Natural killer cell (primary cell): Measurements from ENCODE around the gene LHB. TPM values are rescaled to one million over a fixed set of nuclear protein-coding genes. Genes with fewer than 3 reads are reported as not detected.
A peak's percentile ranks its signal among the peaks of the same experiment; 100 is the strongest.

Source experiments
- ATAC-seq, 3 donors: fragments of 150-1000 bp in 2 of 3; fragments of 200-7000 bp in 1 of 3; cut with Tn5 transposase; 1 replicate in 1 of 3; 2 replicates in 2 of 3; pipeline ENCODE4 v1.10.0; 2021; ENCODE audit warnings: mild to moderate bottlenecking in 2 of 3, moderate library complexity in 2 of 3
- DNase-seq, 2 donors: peaks; one replicate each; pipeline versions ENCODE4 v3.0.0 to v3.0.0-alpha.2; 2013 to 2021; ENCODE audit warnings: mixed read lengths in 1 of 2
- H3K27ac ChIP-seq: one replicate; pipeline ENCODE4 v1.5.1; 2013; ENCODE audit warnings: mild to moderate bottlenecking, low read length
- H3K27me3 ChIP-seq: one replicate; pipeline ENCODE4 v1.6.1; 2013; ENCODE audit warnings: low read length; ENCODE audit not compliant: control insufficient read depth, insufficient read depth
- H3K36me3 ChIP-seq: one replicate; pipeline ENCODE4 v1.6.1; 2013; ENCODE audit warnings: low read length; ENCODE audit not compliant: control insufficient read depth, insufficient read depth
- H3K4me1 ChIP-seq: one replicate; pipeline ENCODE4 v1.6.1; 2013; ENCODE audit warnings: low read length; ENCODE audit not compliant: control insufficient read depth, insufficient read depth
- H3K4me3 ChIP-seq: one replicate; pipeline ENCODE4 v1.5.1; 2013; ENCODE audit warnings: low read length
- H3K9me3 ChIP-seq: one replicate; pipeline ENCODE4 v1.6.1; 2013; ENCODE audit warnings: low read length; ENCODE audit not compliant: control insufficient read depth, insufficient read depth
- H3K27ac Mint-ChIP-seq, 2 donors: one replicate each; pipeline ENCODE4 v1.8.0; 2022; ENCODE audit warnings: mild to moderate bottlenecking in 2 of 2, mixed read lengths in 2 of 2, moderate library complexity in 1 of 2
- H3K27me3 Mint-ChIP-seq, 2 donors: one replicate each; pipeline ENCODE4 v1.8.0; 2022; ENCODE audit warnings: low read depth in 2 of 2, mixed read lengths in 2 of 2
- H3K36me3 Mint-ChIP-seq: one replicate; pipeline ENCODE4 v1.8.0; 2022; ENCODE audit warnings: mixed read lengths
- H3K4me1 Mint-ChIP-seq, 2 donors: one replicate each; pipeline ENCODE4 v1.8.0; 2022; ENCODE audit warnings: mixed read lengths in 2 of 2
- H3K4me3 Mint-ChIP-seq: one replicate; pipeline ENCODE4 v1.8.0; 2022; ENCODE audit warnings: mild to moderate bottlenecking, moderate library complexity, mixed read lengths
- H3K9me3 Mint-ChIP-seq, 2 donors: one replicate each; pipeline ENCODE4 v1.8.0; 2022; ENCODE audit warnings: mixed read lengths in 2 of 2
- WGBS: methylation state at CpG from one replicate; pipeline ENCODE4 v1.1.7; 2013; ENCODE audit warnings: missing lambda C conversion rate; ENCODE audit not compliant: insufficient coverage; 5-methylcytosine and 5-hydroxymethylcytosine counted together
- intact Hi-C: fragments of 100-400 bp; cut with micrococcal nuclease; formaldehyde crosslinking; loops from one replicate; pipeline ENCODE4 v1.14.2; 2022
- total RNA-seq, 4 donors: library from RNA; stranded (reverse); fragments of 120-200 nt in 1 of 4; gene quantifications; one replicate each; pipeline versions ENCODE4 v1.2.3 to v1.2.4, GENCODE V29; 2013 to 2022
- TF ChIP-seq, protein P1 (sequence below): fragments of 200-600 bp; IDR thresholded peaks from one replicate; pipeline ENCODE4 v1.8.0; 2022; ENCODE audit warnings: antibody characterized with exemption

LHB gene
- total RNA-seq, 3 donors from 2014 or later (not counting 1 experiment from before 2014, with no cell fraction given): 1.4 TPM; not detected in 2

DNA sequence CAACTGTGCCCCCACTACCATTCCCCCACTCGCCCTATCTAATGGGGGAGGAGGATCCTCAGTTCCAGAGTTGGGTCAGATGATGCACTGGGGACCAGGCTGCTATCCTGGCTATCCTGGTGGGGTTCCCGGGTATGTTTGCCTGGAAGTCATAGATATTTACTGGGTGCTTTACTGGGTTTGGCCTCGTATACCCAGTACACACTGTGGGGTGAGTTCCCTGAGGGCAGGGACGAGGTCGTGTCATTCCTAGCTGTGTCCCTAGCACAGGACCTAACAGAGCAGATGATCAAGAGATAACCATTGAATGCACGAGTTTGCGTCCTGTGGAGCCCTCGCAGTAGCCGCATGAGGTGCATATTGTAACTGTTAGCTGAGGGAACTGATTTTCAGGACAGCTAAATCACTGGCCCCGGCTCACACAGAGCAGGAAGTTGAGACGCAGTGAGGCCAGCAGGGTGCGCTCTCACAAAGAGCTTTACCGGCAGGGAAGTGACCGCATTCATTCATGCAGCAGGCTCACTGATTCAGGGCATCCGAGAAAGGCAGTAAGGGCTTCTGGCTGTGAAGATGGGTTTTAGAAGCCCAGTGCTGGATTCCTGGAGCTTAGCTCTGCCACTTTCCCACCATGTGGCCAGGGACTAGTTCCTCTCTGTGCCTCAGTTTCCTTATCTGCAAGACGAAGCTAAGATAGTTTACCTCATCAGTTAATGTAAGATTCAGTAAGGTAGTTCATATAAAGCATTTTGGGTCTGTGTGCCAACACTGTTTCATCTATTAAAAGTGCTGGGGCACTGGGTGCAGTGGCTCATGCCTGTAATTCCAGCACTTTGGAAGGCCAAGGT lies 17.2 kb downstream of the LHB start:
- H3K4me3 ChIP-seq: no peak overlapping the region
- intact Hi-C loops: loop anchor here (10.0 kb wide), 2 partner anchors 145 to 365 kb away; partner anchors contain the start of gene DBP
- Mint-ChIP-seq H3K27me3 (no peaks in the 10 kb centered on the region), H3K9me3 (no peaks in the 10 kb centered on the region), H3K27ac (no peak overlapping the region), H3K4me3 (no peak overlapping the region), H3K36me3 (no peaks in the 10 kb centered on the region), H3K4me1 (peaks cover 0 to 13% of the 10 kb centered on the region in 2 donors)
- H3K9me3 ChIP-seq: no peaks in the 10 kb centered on the region
- no peaks in the 10 kb centered on the region for H3K27me3 ChIP-seq
- H3K27ac ChIP-seq: no peak overlapping the region
- DNase-seq (peak; percentile 42 to 82), ATAC-seq (peak; percentile 77 to 91 (median 78))
- peaks cover 4% of the 10 kb centered on the region for H3K4me1 ChIP-seq
- peaks cover 8% of the 10 kb centered on the region for H3K36me3 ChIP-seq
- TF ChIP-seq, protein P1, sequence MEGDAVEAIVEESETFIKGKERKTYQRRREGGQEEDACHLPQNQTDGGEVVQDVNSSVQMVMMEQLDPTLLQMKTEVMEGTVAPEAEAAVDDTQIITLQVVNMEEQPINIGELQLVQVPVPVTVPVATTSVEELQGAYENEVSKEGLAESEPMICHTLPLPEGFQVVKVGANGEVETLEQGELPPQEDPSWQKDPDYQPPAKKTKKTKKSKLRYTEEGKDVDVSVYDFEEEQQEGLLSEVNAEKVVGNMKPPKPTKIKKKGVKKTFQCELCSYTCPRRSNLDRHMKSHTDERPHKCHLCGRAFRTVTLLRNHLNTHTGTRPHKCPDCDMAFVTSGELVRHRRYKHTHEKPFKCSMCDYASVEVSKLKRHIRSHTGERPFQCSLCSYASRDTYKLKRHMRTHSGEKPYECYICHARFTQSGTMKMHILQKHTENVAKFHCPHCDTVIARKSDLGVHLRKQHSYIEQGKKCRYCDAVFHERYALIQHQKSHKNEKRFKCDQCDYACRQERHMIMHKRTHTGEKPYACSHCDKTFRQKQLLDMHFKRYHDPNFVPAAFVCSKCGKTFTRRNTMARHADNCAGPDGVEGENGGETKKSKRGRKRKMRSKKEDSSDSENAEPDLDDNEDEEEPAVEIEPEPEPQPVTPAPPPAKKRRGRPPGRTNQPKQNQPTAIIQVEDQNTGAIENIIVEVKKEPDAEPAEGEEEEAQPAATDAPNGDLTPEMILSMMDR: peak; percentile 61
- 68% methylated on average over 15 of the region's 16 CpGs for WGBS

DNA sequence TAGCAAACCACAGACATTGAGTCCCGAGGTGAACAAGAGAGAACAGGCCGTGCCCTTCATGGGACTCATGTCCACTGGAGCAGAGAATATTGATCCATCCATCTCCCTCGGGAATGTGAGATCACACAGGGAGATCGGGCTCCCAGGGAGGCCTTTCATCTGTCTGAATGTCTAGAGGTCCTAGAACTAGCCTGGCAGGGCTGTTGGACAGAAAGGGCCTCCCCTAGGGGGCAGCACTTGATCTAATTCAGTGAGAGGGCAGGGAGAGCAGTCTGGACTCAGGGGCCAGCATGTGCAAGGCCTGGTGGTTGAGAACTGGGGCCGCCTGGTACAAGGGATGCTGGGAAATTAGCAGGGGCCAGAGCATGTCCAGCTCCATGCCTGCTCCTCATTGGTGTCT lies 18.9 kb downstream of the LHB start:
- intact Hi-C loops: loop anchor here (10.0 kb wide), 2 partner anchors 147 to 363 kb away; partner anchors contain the start of gene DBP
- H3K4me1 Mint-ChIP-seq: peaks cover 11 to 24% of the 10 kb centered on the region in 2 donors
- no peak overlapping the region for H3K4me3 ChIP-seq
- H3K9me3 Mint-ChIP-seq: no peaks in the 10 kb centered on the region
- DNase-seq (peak; percentile 35 to 63), ATAC-seq (no peak)
- H3K36me3 Mint-ChIP-seq: no peaks in the 10 kb centered on the region
- no peak overlapping the region for H3K27ac ChIP-seq
- H3K4me1 ChIP-seq: peaks cover 15% of the 10 kb centered on the region
- H3K27me3 ChIP-seq: no peaks in the 10 kb centered on the region
- TF ChIP-seq, protein P1: no peak
- no peak overlapping the region for H3K27ac Mint-ChIP-seq
- peaks cover 1% of the 10 kb centered on the region for H3K36me3 ChIP-seq
- no peak overlapping the region for H3K4me3 Mint-ChIP-seq
- no peaks in the 10 kb centered on the region for H3K9me3 ChIP-seq
- no peaks in the 10 kb centered on the region for H3K27me3 Mint-ChIP-seq
- 96% methylated on average over 5 of the region's 5 CpGs for WGBS

DNA sequence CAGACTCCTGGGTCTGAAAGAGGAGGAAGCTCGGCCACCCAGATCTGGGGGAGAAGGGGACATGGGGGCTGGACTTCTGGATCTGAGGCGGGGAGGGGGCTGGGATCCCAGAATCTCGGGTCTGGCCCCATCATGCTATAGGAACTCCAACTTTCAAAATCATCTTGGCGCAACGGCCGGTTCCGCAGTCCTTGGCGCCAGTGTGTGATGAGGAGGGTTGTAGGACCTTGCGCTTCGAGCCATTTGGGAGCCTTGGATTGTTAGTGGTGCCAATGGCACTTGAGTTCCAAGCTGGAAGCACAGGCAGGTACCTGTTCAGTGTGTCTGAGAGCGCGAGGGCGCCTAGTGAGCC lies 22.9 kb downstream of the LHB start:
- ATAC-seq (no peak), DNase-seq (no peak)
- Mint-ChIP-seq H3K27me3 (no peaks in the 10 kb centered on the region), H3K4me3 (peak overlapping the region; percentile 97), H3K27ac (peak overlapping the region; percentile 94 to 97), H3K4me1 (peaks cover 28 to 51% of the 10 kb centered on the region in 2 donors), H3K9me3 (no peaks in the 10 kb centered on the region), H3K36me3 (no peaks in the 10 kb centered on the region)
- intact Hi-C loops: loop anchor here (10.0 kb wide), 2 partner anchors 151 to 359 kb away; partner anchors contain the start of gene DBP
- no peaks in the 10 kb centered on the region for H3K27me3 ChIP-seq
- peak overlapping the region; percentile 79 for H3K4me3 ChIP-seq
- 2% methylated on average over 13 of the region's 13 CpGs for WGBS
- peak overlapping the region; percentile 86 for H3K27ac ChIP-seq
- H3K36me3 ChIP-seq: no peaks in the 10 kb centered on the region
- H3K9me3 ChIP-seq: no peaks in the 10 kb centered on the region
- H3K4me1 ChIP-seq: peaks cover 31% of the 10 kb centered on the region
- TF ChIP-seq, protein P1: no peak
